Transverse colon (tissue), 4 donors: ENCODE results near the gene TRABD2B. TPM values are rescaled to one million over a fixed set of nuclear protein-coding genes. Genes with fewer than 3 reads are reported as not detected.

Experiments
- DNase-seq: peaks from one replicate; pipeline ENCODE4 v3.0.0-alpha.2; 2019
- H3K27ac ChIP-seq, 4 donors: fragments of 200-600 bp; sonication (generic); 2 replicates each; pipeline ENCODE4 v1.5.1; 2016 to 2018; ENCODE audit warnings: inconsistent platforms in 4 of 4
- H3K27me3 ChIP-seq: fragments of 200-600 bp; sonication (generic); 2 replicates; pipeline ENCODE4 v1.5.1; 2017; ENCODE audit warnings: inconsistent platforms
- H3K36me3 ChIP-seq, 4 donors: fragments of 200-600 bp; sonication (generic); 2 replicates each; pipeline ENCODE4 v1.5.1; 2017 to 2019; ENCODE audit warnings: inconsistent platforms in 4 of 4
- H3K4me1 ChIP-seq, 4 donors: fragments of 200-600 bp; sonication (generic); 2 replicates each; pipeline ENCODE4 v1.5.1; 2017 to 2020; ENCODE audit warnings: inconsistent platforms in 4 of 4
- H3K4me3 ChIP-seq, 4 donors: fragments of 200-600 bp; sonication (generic); 1 replicate in 1 of 4; 2 replicates in 3 of 4; pipeline versions ENCODE4 v1.5.1 to v1.6.1; 2017 to 2019; ENCODE audit warnings: inconsistent platforms in 4 of 4
- H3K9me3 ChIP-seq, 2 donors: fragments of 200-600 bp; sonication (generic); 2 replicates each; pipeline ENCODE4 v1.5.1; 2017 to 2019; ENCODE audit warnings: inconsistent platforms in 2 of 2
- EP300 ChIP-seq: sonication (generic); formaldehyde crosslinking; IDR thresholded peaks from one replicate; pipeline ENCODE4 v1.6.1; 2017; ENCODE audit warnings: antibody characterized with exemption, low read depth
- POLR2A ChIP-seq: fragments of 450-650 bp; IDR thresholded peaks from one replicate; pipeline ENCODE4 v1.6.1; 2016; ENCODE audit warnings: antibody characterized with exemption, mild to moderate bottlenecking, moderate library complexity
- POLR2AphosphoS5 ChIP-seq, 3 donors: sonication (generic); formaldehyde crosslinking; IDR thresholded peaks; one replicate each; pipeline ENCODE4 v1.6.1; 2016; ENCODE audit warnings: antibody characterized with exemption in 3 of 3
- WGBS, 2 donors: methylation state at CpG; one replicate each; pipeline ENCODE4 v1.1.5; 2018; ENCODE audit warnings: low coverage in 1 of 2; 5-methylcytosine and 5-hydroxymethylcytosine counted together
- in situ Hi-C, 4 donors: fragments of 200-750 bp; cut with MboI; loops; one replicate each; pipeline versions ENCODE4 v1.15.0 to v1.15.1; 2017; ENCODE audit warnings: low sequenced_read_pairs in 3 of 4, low pct_ligation_motif_present in 1 of 4, low pct_unique_long_range_greater_than_20kb in 1 of 4
- intact Hi-C: fragments of 100-400 bp; cut with DNase I; formaldehyde crosslinking; loops from one replicate; pipeline ENCODE4 v1.15.1; 2023; ENCODE audit warnings: low total_unique reads
- total RNA-seq, 4 donors: library from RNA; depleted of rRNA; stranded (reverse); fragments of >200 nt; gene quantifications; one replicate each; pipeline ENCODE4 v1.1.0, GENCODE V29; 2016
- TF ChIP-seq, protein P1 (sequence below), 5 experiments: fragments of 200-600 bp in 3 of 5; fragments of 450-650 bp in 2 of 5; sonication (generic) in 3 of 5; IDR thresholded peaks; 1 replicate in 2 of 5; 2 replicates in 3 of 5; pipeline ENCODE4 v1.5.1; 2016 to 2017; ENCODE audit warnings: antibody characterized with exemption in 5 of 5, inconsistent platforms in 3 of 5, mild to moderate bottlenecking in 2 of 5, moderate library complexity in 1 of 5

TRABD2B gene
- total RNA-seq, 4 donors from 2014 or later = 0.27 to 0.48 (median 0.37) TPM; not detected in 1

GRCh38 chr1:47868348-47868676 lies 128.9 kb downstream of the TRABD2B start:
- Histone ChIP-seq H3K36me3 (no peaks in the 10 kb centered on the region), H3K9me3 (no peaks in the 10 kb centered on the region), H3K4me1 (peaks cover 0 to 15% (median 0%) of the 10 kb centered on the region in 4 donors), H3K27me3 (no peaks in the 10 kb centered on the region), H3K4me3 (no peak overlapping the region), H3K27ac (no peak overlapping the region)
- intact Hi-C loops (no loop called here), in situ Hi-C loops (no loop called here)
- TF ChIP-seq POLR2A = no peak
- no peak for DNase-seq
- WGBS, 2 donors = 95% methylated on average over 5 of the region's 5 CpGs; no CpG with 5 or more reads in 1 of the 2 donors

DNA sequence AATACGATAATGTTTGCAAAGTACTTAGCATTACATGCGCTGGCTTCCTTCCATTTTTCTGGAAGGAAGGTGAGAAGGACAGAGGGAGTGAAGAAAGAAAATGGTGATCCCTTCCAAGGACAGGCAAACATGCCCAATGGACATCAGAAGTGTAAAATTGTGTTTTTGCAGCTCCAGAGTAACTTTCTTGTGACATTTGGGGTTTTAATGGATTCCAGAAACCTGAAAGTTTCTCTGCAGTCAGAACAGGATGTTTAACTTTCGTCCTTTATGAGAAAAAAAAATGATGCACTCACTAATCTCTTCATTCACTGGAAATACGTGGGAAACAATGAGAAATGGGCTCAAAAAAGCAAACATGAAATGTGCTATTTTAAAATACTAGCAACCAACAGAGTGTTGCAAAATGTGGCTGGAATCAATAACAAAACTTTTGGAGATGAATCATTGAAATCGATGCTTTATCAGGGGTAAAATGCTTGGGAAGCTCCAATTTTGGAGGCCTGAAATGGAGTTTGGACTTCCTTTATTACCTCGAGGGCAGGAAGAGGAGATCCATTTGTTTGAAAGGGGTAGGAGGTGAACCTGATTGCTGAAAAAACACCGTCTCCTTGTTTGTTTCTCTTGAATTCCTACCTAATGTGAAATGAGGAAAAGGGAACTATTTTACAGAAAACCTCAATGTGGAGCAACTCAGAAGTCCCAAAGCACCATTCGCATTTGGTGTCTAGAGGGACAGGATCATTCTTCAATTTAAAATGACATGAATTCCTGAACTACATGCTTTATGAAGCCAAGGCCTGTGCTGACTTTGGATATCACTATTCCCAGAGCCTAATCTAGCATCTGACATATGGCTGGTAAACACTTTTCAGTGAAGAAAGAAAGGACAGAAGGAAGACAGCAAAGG lies 129.5 kb downstream of the TRABD2B start:
- Histone ChIP-seq H3K27ac (no peak overlapping the region), H3K4me1 (peaks cover 0 to 15% (median 0%) of the 10 kb centered on the region in 4 donors), H3K36me3 (no peaks in the 10 kb centered on the region), H3K27me3 (no peaks in the 10 kb centered on the region), H3K4me3 (no peak overlapping the region), H3K9me3 (no peaks in the 10 kb centered on the region)
- no peak for DNase-seq
- intact Hi-C loops = no loop called here
- no peak for TF ChIP-seq POLR2AphosphoS5 (IDR thresholded peaks at IDR 0.05)
- TF ChIP-seq EP300 = no peak
- TF ChIP-seq, protein P1, sequence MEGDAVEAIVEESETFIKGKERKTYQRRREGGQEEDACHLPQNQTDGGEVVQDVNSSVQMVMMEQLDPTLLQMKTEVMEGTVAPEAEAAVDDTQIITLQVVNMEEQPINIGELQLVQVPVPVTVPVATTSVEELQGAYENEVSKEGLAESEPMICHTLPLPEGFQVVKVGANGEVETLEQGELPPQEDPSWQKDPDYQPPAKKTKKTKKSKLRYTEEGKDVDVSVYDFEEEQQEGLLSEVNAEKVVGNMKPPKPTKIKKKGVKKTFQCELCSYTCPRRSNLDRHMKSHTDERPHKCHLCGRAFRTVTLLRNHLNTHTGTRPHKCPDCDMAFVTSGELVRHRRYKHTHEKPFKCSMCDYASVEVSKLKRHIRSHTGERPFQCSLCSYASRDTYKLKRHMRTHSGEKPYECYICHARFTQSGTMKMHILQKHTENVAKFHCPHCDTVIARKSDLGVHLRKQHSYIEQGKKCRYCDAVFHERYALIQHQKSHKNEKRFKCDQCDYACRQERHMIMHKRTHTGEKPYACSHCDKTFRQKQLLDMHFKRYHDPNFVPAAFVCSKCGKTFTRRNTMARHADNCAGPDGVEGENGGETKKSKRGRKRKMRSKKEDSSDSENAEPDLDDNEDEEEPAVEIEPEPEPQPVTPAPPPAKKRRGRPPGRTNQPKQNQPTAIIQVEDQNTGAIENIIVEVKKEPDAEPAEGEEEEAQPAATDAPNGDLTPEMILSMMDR (IDR thresholded peaks at IDR 0.05) = no peak
- TF ChIP-seq POLR2A = no peak
- 56 to 63% methylated on average over 7 to 8 of the region's 8 CpGs for WGBS, 2 donors
- in situ Hi-C loops = no loop called here

DNA sequence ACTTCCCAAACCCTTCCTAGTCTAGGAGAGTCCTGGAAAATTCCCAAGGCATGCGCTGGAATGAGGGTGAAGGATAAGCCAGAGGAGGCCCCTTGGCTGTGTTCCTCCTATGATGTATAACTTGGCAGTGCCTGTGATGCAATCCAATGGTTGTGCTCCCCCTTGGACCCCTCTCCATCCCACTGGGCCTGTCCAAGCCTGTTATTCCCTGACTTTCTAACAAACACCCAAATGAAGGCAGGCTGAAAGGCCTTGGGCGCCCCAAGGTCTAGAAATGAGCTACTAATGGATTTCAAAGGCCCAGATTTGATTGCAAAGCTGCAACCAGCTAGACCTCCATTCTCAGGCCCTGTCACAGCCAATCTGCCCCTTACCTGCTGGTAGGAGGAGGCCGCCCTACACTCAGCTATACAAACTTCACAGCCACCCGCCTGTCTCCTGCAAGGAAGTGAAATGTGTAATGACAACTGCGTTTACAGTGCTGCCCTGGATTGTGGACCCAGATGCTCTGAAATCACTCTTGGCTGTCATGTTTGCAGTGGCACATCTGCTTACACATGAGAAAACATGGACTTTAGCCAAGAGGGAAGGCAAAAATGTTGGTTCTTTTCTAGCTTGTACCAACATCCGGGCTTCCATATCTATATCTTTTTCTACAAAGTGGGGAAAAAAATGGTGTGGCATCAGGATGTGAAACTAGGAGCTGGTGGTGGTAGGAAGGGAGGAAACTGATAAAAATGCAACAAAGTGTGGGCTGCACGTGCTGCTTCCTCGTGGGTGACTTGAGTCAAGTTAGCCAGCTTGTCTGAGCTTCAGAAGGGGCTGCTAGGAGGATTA lies 130.4 kb downstream of the TRABD2B start:
- peaks cover 0 to 15% (median 0%) of the 10 kb centered on the region in 4 donors for H3K4me1 ChIP-seq

DNA sequence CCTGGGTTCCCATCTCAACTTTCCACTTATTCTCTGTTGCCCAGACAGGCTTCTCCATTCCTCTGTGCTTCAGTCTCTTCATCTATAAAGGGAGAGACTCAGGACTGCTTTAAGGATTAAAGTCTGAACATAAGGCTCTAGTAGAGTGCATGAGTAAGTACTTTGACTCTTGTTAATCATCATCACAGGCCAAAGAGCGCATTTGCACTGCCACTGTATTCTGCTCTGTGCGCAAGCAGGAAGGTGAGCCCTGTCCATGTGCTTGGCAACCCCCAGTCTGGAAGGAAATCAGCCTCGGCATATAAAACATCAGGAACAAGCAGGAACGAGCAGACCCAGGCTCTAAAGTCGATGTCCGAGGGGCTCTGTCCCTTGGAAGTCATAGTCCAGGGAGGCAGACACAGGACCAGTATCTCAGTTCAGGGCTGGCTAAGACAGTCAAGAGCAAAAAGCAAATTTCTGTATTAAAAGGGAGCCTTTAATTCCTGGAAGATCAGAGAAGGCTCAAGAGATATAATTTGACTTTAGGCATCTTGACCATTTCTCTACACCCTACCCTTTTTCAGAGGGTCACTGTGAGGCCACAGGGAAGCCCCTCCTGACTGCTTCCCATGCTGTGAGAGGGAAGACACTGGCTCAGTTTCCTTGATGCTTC lies 131.2 kb downstream of the TRABD2B start:
- no peak overlapping the region for H3K4me3 ChIP-seq
- no peak for DNase-seq
- in situ Hi-C loops (no loop called here), intact Hi-C loops (no loop called here)
- TF ChIP-seq POLR2AphosphoS5 (IDR thresholded peaks at IDR 0.05) = no peak
- TF ChIP-seq, protein P1 (IDR thresholded peaks at IDR 0.05) = no peak
- no peak for TF ChIP-seq POLR2A
- TF ChIP-seq EP300 = no peak
- H3K36me3 ChIP-seq = no peaks in the 10 kb centered on the region
- WGBS, 2 donors = 72 to 83% methylated on average over 4 to 6 of the region's 6 CpGs
- peaks cover 0 to 15% (median 0%) of the 10 kb centered on the region in 4 donors for H3K4me1 ChIP-seq
- H3K9me3 ChIP-seq = no peaks in the 10 kb centered on the region
- no peaks in the 10 kb centered on the region for H3K27me3 ChIP-seq
- H3K27ac ChIP-seq = no peak overlapping the region

More for the DNA sequence above, 130.4 kb downstream of the TRABD2B start:
- no peak overlapping the region for H3K4me3 ChIP-seq
- WGBS, 2 donors = 66 to 75% methylated on average over 6 to 8 of the region's 8 CpGs
- TF ChIP-seq EP300 = no peak
- no peak for TF ChIP-seq POLR2A
- TF ChIP-seq, protein P1 (IDR thresholded peaks at IDR 0.05) = no peak
- TF ChIP-seq POLR2AphosphoS5 (IDR thresholded peaks at IDR 0.05) = no peak
- H3K27me3 ChIP-seq = no peaks in the 10 kb centered on the region
- H3K9me3 ChIP-seq = no peaks in the 10 kb centered on the region
- in situ Hi-C loops = no loop called here
- DNase-seq = no peak
- H3K36me3 ChIP-seq = no peaks in the 10 kb centered on the region
- no peak overlapping the region for H3K27ac ChIP-seq
- intact Hi-C loops = no loop called here
